Stimulated activated CD8-positive, alpha-beta memory T cell treated with anti-CD3 and anti-CD28 coated beads, Interleukin-7, amount 100 ng/mL, for 48 hours (primary cell): ENCODE data around the gene COP1.

Source experiments
- DNase-seq, 2 donors: peaks; one replicate each; pipeline ENCODE4 v3.0.0-alpha.2; 2020; ENCODE audit warnings: low read depth in 1 of 2; ENCODE audit errors: extremely low read depth in 1 of 2

Gene COP1

GRCh38 chr1:175902281-175902680 is 304.8 kb downstream of the COP1 start:
- no peak for DNase-seq

GRCh38 chr1:175901076-175901836 is 305.8 kb downstream of the COP1 start:
- DNase-seq: no peak

- DNase-seq: no peak
These were observed 306.9 kb downstream of the COP1 start for GRCh38 chr1:175900171-175900570.

GRCh38 chr1:175895966-175896365 is 311.1 kb downstream of the COP1 start:
- DNase-seq: no peak
